Lung microvascular endothelial cell (primary cell): Measurements from ENCODE around the gene ZFYVE27. TPM values are rescaled to one million over a fixed set of nuclear protein-coding genes. Genes with fewer than 3 reads are reported as not detected.
A peak's percentile ranks its signal among the peaks of the same experiment; 100 is the strongest.

Experiments
- DNase-seq, 2 donors: peaks; one replicate each; pipeline versions ENCODE4 v3.0.0 to v3.0.0-alpha.2; 2010; ENCODE audit warnings: low read depth in 2 of 2
- total RNA-seq: library from RNA; depleted of rRNA; stranded (reverse); fragments of >200 nt; gene quantifications from 2 replicates; pipeline ENCODE4 v1.2.1, GENCODE V29; 2014

ZFYVE27 gene
- total RNA-seq, 1 donor from 2014 or later, result 18.8 TPM

- no peak for DNase-seq
These were observed 48.8 kb downstream of the ZFYVE27 start for GRCh38 chr10:97785731-97786130.

- no peak for DNase-seq
These were observed 51.9 kb downstream of the ZFYVE27 start for GRCh38 chr10:97788552-97789442.

- DNase-seq, result no peak
These were observed 53.0 kb downstream of the ZFYVE27 start for GRCh38 chr10:97789770-97790397.

GRCh38 chr10:97791824-97792721, 55.1 kb downstream of the ZFYVE27 start:
- DNase-seq, result peak; percentile 59 to 72

- DNase-seq, result no peak
These were observed 59.0 kb downstream of the ZFYVE27 start for GRCh38 chr10:97795886-97796285.

- peak in 1 of 2 donors; percentile 42 for DNase-seq
These were observed 59.7 kb downstream of the ZFYVE27 start for GRCh38 chr10:97796651-97797050.

- DNase-seq, result no peak
These were observed 62.2 kb downstream of the ZFYVE27 start for GRCh38 chr10:97798958-97799610.

- DNase-seq, result no peak
These were observed 63.5 kb downstream of the ZFYVE27 start for GRCh38 chr10:97800474-97800873.

GRCh38 chr10:97801422-97801821, 64.5 kb downstream of the ZFYVE27 start:
- DNase-seq, result no peak

- no peak for DNase-seq
These were observed 68.4 kb downstream of the ZFYVE27 start for GRCh38 chr10:97805096-97805884.

- no peak for DNase-seq
These were observed 69.0 kb downstream of the ZFYVE27 start for GRCh38 chr10:97805949-97806348.

GRCh38 chr10:97810446-97810845, 73.5 kb downstream of the ZFYVE27 start:
- DNase-seq, result peak; percentile 36 to 61

Other genes with a start within 250 kb of the ZFYVE27 start
- 39.7 and 47.2 TPM in 2 replicates for gene MMS19, start 238.7 kb upstream of the ZFYVE27 start, total RNA-seq
- gene UBTD1, start 238.2 kb upstream of the ZFYVE27 start, total RNA-seq, result 41.6 and 59.9 TPM in 2 replicates
- gene ANKRD2, start 164.3 kb upstream of the ZFYVE27 start, total RNA-seq, result 0.20 and 0.44 TPM in 2 replicates
- gene HOGA1, start 152.7 kb upstream of the ZFYVE27 start, total RNA-seq, result under 0.01 and 0.87 TPM in 2 replicates
- gene C10orf62, start 147.4 kb upstream of the ZFYVE27 start, total RNA-seq, result not detected in 2 replicates
- gene MORN4, start 103.6 kb upstream of the ZFYVE27 start, total RNA-seq, result 1.1 and 2.6 TPM in 2 replicates
- 10.1 and 10.2 TPM in 2 replicates for gene PI4K2A, start 96.5 kb upstream of the ZFYVE27 start, total RNA-seq
- 3.7 and 5.0 TPM in 2 replicates for gene AVPI1, start 49.9 kb upstream of the ZFYVE27 start, total RNA-seq
- 10.7 and 11.5 TPM in 2 replicates for gene MARVELD1, start 23.4 kb upstream of the ZFYVE27 start, total RNA-seq
- not detected in 2 replicates for gene SFRP5, start 34.9 kb downstream of the ZFYVE27 start, total RNA-seq
- under 0.01 TPM in 2 replicates for gene GOLGA7B, start 112.7 kb downstream of the ZFYVE27 start, total RNA-seq